Measurements from ENCODE around the gene MAN1B1.
A peak's percentile ranks its signal among the peaks of the same experiment; 100 is the strongest.

DNA sequence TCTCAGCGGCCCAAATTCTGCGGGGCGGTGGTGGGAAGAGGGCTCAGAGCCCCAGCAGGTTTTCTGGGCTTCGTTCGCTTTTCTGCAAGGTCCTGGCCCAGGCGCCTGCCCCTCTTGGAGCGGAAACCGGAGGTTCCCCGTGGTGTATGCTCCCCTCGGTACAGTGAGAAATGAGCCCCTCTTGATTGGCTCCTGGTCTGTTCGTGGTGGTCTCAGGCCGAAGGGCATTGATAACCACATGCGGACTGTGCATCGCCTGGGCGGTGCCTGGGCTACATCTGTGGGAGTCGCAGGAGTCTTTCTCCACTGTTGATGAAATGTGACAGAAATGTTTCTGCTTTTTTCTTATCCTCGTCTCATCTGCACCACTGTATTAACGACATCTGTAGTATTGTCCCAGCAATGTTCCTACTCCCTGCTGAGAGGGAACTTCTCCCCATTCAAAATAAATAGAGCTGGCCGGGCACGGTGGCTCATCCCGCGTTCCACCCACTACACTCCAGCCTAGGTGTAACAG lies 682 bp downstream of the MAN1B1 start:
- TF ChIP-seq YY1 (IDR thresholded peaks at IDR 0.05; ENCODE audit: low read depth), result no peak
- peak; percentile 62; the same call in 1 of the 2 replicates for TF ChIP-seq ZBTB7A (IDR thresholded peaks at IDR 0.05; ENCODE audit: low read depth)
- TF ChIP-seq TAF1 (IDR thresholded peaks at IDR 0.05; ENCODE audit: low read depth), result no peak

Measured in Ishikawa (cell line).